WTC11 (cell line): Measurements from ENCODE around the gene KIF12. TPM values are rescaled to one million over a fixed set of nuclear protein-coding genes. Genes with fewer than 3 reads are reported as not detected.

Source experiments
- ATAC-seq: fragments of 200-7000 bp; cut with Tn5 transposase; 2 replicates; pipeline ENCODE4 v1.10.0; 2021; ENCODE audit warnings: mild to moderate bottlenecking, moderate library complexity
- CTCF ChIA-PET: fragments of 300-600 bp; sonication (Branson Sonifier 250); formaldehyde crosslinking; loops from one replicate; lab custom pipeline; 2021; ENCODE audit warnings: antibody characterized with exemption; lab: Charles Lee
- POLR2A ChIA-PET: fragments of 350-600 bp; sonication (Branson Sonifier 250); formaldehyde crosslinking; loops from one replicate; lab custom pipeline; 2021; ENCODE audit warnings: antibody characterized with exemption; lab: Charles Lee
- DNase-seq: peaks from one replicate; pipeline ENCODE4 v3.0.0; 2021; ENCODE audit warnings: low spot score
- H3K27ac Mint-ChIP-seq: 2 replicates; pipeline ENCODE4 v1.8.0; 2021; ENCODE audit warnings: mixed read lengths
- H3K27me3 Mint-ChIP-seq: 2 replicates; pipeline ENCODE4 v1.8.0; 2021; ENCODE audit warnings: low read depth, mild to moderate bottlenecking, moderate library complexity, mixed read lengths
- H3K36me3 Mint-ChIP-seq: 2 replicates; pipeline ENCODE4 v1.8.0; 2021; ENCODE audit warnings: mixed read lengths
- H3K4me1 Mint-ChIP-seq: 2 replicates; pipeline ENCODE4 v1.8.0; 2022; ENCODE audit warnings: mixed read lengths
- H3K4me3 Mint-ChIP-seq: 2 replicates; pipeline ENCODE4 v1.8.0; 2021; ENCODE audit warnings: mild to moderate bottlenecking, moderate library complexity, mixed read lengths
- H3K9me3 Mint-ChIP-seq: 2 replicates; pipeline ENCODE4 v1.8.0; 2021; ENCODE audit warnings: mixed read lengths
- ATF2 ChIP-seq: sonication (generic); formaldehyde crosslinking; IDR thresholded peaks from 2 replicates; pipeline ENCODE4 v1.8.1; 2022; ENCODE audit warnings: low read depth, missing genetic modification reagents, borderline replicate concordance
- CREB1 ChIP-seq: sonication (generic); formaldehyde crosslinking; IDR thresholded peaks from 2 replicates; pipeline ENCODE4 v1.8.0; 2023; ENCODE audit warnings: mild to moderate bottlenecking, missing genetic modification reagents
- ETV6 ChIP-seq: sonication (generic); formaldehyde crosslinking; IDR thresholded peaks from 2 replicates; pipeline ENCODE4 v1.8.1; 2022; ENCODE audit warnings: mild to moderate bottlenecking, missing genetic modification reagents
- FOXP1 ChIP-seq: sonication (generic); formaldehyde crosslinking; IDR thresholded peaks from 2 replicates; pipeline ENCODE4 v1.8.0; 2022; ENCODE audit warnings: missing genetic modification reagents, mild to moderate bottlenecking, moderate library complexity, borderline replicate concordance
- HMGXB4 ChIP-seq: sonication (generic); formaldehyde crosslinking; IDR thresholded peaks from 2 replicates; pipeline ENCODE4 v1.8.1; 2023; ENCODE audit warnings: mild to moderate bottlenecking, moderate library complexity, missing genetic modification reagents
- KAT7 ChIP-seq: sonication (generic); formaldehyde crosslinking; IDR thresholded peaks from 2 replicates; pipeline ENCODE4 v1.8.1; 2023; ENCODE audit warnings: missing genetic modification reagents, mild to moderate bottlenecking, borderline replicate concordance
- MXD4 ChIP-seq: fragments of 250-450 bp; sonication (Bioruptor Pico); IDR thresholded peaks from 2 replicates; pipeline ENCODE4 v1.8.0; 2021; ENCODE audit warnings: mild to moderate bottlenecking, moderate library complexity, borderline replicate concordance
- NFATC4 ChIP-seq: fragments of 250-450 bp; sonication (Bioruptor Pico); IDR thresholded peaks from 2 replicates; pipeline ENCODE4 v1.9.0; 2021; ENCODE audit warnings: mild to moderate bottlenecking
- NFYB ChIP-seq: sonication (generic); formaldehyde crosslinking; conservative IDR thresholded peaks from 2 replicates; pipeline ENCODE4 v1.8.0; 2022; ENCODE audit warnings: low read depth, missing genetic modification reagents
- NR1H2 ChIP-seq: sonication (generic); formaldehyde crosslinking; IDR thresholded peaks from 2 replicates; pipeline ENCODE4 v1.9.0; 2021; ENCODE audit warnings: mild to moderate bottlenecking, moderate library complexity, missing genetic modification reagents
- TCF7 ChIP-seq: sonication (generic); formaldehyde crosslinking; IDR thresholded peaks from 2 replicates; pipeline ENCODE4 v1.8.0; 2022; ENCODE audit warnings: mild to moderate bottlenecking, low read depth, missing genetic modification reagents, moderate library complexity
- ZBTB21 ChIP-seq: sonication (generic); formaldehyde crosslinking; IDR thresholded peaks from 2 replicates; pipeline ENCODE4 v1.8.1; 2023; ENCODE audit warnings: mild to moderate bottlenecking, missing genetic modification reagents, borderline replicate concordance
- ZNF232 ChIP-seq: sonication (generic); formaldehyde crosslinking; IDR thresholded peaks from 2 replicates; pipeline ENCODE4 v1.8.0; 2022; ENCODE audit warnings: mild to moderate bottlenecking, missing genetic modification reagents
- ZNF263 ChIP-seq: sonication (generic); formaldehyde crosslinking; IDR thresholded peaks from 2 replicates; pipeline ENCODE4 v1.8.1; 2022; ENCODE audit warnings: low read depth, mild to moderate bottlenecking, moderate library complexity, missing genetic modification reagents
- ZNF396 ChIP-seq: fragments of 250-450 bp; sonication (Bioruptor Pico); IDR thresholded peaks from 2 replicates; pipeline ENCODE4 v1.8.0; 2021; ENCODE audit warnings: mild to moderate bottlenecking, moderate library complexity, borderline replicate concordance
- total RNA-seq: library from RNA; stranded (reverse); gene quantifications from 3 replicates; pipeline ENCODE4 v1.2.3, GENCODE V29; 2021
- TF ChIP-seq, protein P1 (sequence below): sonication (generic); formaldehyde crosslinking; IDR thresholded peaks from 2 replicates; pipeline ENCODE4 v1.8.0; 2023; ENCODE audit warnings: missing genetic modification reagents
- TF ChIP-seq, protein P2 (sequence below): fragments of 250-450 bp; sonication (Bioruptor Pico); IDR thresholded peaks from 2 replicates; pipeline ENCODE4 v2.1.2; 2022; ENCODE audit warnings: mild to moderate bottlenecking, moderate library complexity
- TF ChIP-seq, protein P3 (sequence below): fragments of 250-450 bp; sonication (Bioruptor Pico); conservative IDR thresholded peaks from 2 replicates; pipeline ENCODE4 v1.9.0; 2021; ENCODE audit warnings: mild to moderate bottlenecking
- TF ChIP-seq, protein P4 (sequence below): sonication (generic); formaldehyde crosslinking; IDR thresholded peaks from 2 replicates; pipeline ENCODE4 v1.8.0; 2022; ENCODE audit warnings: mild to moderate bottlenecking, missing genetic modification reagents
- TF ChIP-seq, protein P5 (sequence below): fragments of 250-450 bp; sonication (Bioruptor Pico); IDR thresholded peaks from 2 replicates; pipeline ENCODE4 v1.9.0; 2021; ENCODE audit warnings: mild to moderate bottlenecking

KIF12 gene
- total RNA-seq, 1 experiment from 2014 or later, result 4.0 TPM

- no peak overlapping the region for H3K4me3 Mint-ChIP-seq
- H3K4me1 Mint-ChIP-seq, result peaks cover 8% of the 10 kb centered on the region
- CTCF ChIA-PET, result interaction anchor here (2.1 to 3.0 kb wide), 2 partner anchors 12 to 35 kb away, joined by 7 to 30 read pairs; partner anchors contain the start of gene COL27A1
- DNase-seq (no peak), ATAC-seq (no peak)
- no peak overlapping the region for H3K27ac Mint-ChIP-seq
- TF ChIP-seq MXD4 (CRISPR knock-in tag) (no peak), FOXP1 (CRISPR knock-in tag) (no peak), NFYB (CRISPR knock-in tag) (no peak), ZNF232 (CRISPR knock-in tag) (no peak), KAT7 (CRISPR knock-in tag) (no peak), ZBTB21 (CRISPR knock-in tag) (no peak), CREB1 (CRISPR knock-in tag) (no peak), HMGXB4 (CRISPR knock-in tag) (no peak), ZNF263 (CRISPR knock-in tag) (no peak), ETV6 (CRISPR knock-in tag) (no peak), NR1H2 (no peak), NFATC4 (CRISPR knock-in tag) (no peak), ZNF396 (CRISPR knock-in tag) (no peak)
- TF ChIP-seq, protein P1, sequence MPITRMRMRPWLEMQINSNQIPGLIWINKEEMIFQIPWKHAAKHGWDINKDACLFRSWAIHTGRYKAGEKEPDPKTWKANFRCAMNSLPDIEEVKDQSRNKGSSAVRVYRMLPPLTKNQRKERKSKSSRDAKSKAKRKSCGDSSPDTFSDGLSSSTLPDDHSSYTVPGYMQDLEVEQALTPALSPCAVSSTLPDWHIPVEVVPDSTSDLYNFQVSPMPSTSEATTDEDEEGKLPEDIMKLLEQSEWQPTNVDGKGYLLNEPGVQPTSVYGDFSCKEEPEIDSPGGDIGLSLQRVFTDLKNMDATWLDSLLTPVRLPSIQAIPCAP (CRISPR knock-in tag), result no peak
- TF ChIP-seq, protein P2, sequence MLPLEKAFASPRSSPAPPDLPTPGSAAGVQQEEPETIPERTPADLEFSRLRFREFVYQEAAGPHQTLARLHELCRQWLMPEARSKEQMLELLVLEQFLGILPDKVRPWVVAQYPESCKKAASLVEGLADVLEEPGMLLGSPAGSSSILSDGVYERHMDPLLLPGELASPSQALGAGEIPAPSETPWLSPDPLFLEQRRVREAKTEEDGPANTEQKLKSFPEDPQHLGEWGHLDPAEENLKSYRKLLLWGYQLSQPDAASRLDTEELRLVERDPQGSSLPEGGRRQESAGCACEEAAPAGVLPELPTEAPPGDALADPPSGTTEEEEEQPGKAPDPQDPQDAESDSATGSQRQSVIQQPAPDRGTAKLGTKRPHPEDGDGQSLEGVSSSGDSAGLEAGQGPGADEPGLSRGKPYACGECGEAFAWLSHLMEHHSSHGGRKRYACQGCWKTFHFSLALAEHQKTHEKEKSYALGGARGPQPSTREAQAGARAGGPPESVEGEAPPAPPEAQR (CRISPR knock-in tag), result no peak
- TF ChIP-seq, protein P3, sequence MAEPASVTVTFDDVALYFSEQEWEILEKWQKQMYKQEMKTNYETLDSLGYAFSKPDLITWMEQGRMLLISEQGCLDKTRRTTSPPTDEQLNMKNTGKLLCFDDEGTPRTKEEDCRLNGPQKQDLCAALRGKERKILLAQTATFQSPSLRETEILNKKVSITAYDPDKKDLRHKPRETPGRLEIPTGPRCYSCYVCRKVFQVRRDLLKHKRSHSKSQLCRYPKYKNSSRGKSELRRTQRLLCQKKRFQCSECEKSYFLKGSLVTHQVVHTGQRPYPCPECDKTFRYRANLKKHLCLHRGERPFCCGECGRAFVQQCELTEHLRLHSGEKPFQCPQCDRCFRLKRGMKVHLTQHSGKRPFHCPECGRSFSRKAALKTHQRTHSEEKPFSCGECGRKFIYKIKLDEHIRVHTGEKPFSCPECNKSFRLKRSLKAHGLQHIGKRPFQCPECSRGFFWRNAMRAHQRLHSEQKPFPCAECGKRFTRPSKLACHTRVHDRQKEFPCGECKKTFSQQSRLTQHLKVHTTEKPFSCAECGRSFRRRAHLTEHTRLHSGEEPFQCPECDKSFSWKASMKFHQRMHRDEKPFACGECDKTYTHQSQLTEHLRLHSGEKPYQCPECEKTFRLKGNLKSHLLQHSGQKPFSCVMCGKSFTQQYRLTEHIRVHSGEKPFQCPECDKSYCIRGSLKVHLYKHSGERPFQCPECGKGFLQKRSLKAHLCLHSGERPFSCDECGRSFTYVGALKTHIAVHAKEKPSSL (CRISPR knock-in tag), result no peak
- no peaks in the 10 kb centered on the region for H3K9me3 Mint-ChIP-seq
- H3K27me3 Mint-ChIP-seq, result peaks cover 28% of the 10 kb centered on the region
- no peaks in the 10 kb centered on the region for H3K36me3 Mint-ChIP-seq
- POLR2A ChIA-PET, result no interaction called here
Observed at GRCh38 chr9:114120192-114121014, 21.3 kb upstream of the KIF12 start.

DNA sequence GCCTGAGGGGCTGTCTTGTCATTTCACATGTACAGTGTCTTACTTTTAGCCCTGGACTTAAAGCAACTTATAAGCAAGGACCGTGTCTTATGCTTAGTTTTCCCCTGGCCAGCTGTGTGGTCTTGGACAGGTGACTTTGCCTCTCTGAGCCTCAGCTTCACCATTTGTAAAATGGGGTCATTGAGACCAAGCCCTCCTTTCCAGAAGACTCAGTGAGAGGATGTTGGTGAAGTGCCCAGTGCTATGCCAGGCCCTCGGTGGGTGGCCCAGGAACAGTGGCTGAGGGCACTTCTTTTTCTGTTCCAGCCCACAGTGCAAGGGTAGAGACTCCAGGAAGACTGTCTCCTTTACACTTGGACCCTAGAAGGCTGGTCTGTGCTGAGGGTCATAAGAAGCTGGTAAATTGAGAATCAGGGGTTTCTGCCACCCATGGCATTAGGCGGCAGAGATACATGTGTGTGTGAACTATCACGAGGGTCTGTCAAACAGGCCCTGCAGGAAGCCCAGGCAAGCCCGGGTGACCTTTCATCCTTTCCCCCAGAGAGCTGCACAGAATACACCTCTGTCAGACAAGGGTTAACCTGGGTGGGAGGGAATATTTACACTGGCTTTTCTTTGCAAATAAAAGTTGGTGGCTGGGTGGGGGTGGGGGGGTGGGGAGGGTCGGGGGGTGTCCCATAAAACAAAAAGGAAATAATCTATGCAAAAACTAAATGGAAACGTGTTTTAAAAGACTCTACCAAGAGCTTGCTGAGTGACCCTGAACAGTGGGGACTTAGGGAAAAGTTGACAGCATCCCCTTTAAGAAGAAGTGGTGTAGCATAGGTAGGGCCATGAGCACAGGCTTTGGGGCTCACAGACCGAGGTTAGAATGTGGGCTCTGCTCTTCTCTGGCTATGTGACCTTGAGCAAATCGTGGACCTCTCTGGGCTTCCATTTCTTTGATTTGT, 20.4 kb upstream of the KIF12 start:
- TF ChIP-seq, protein P4, sequence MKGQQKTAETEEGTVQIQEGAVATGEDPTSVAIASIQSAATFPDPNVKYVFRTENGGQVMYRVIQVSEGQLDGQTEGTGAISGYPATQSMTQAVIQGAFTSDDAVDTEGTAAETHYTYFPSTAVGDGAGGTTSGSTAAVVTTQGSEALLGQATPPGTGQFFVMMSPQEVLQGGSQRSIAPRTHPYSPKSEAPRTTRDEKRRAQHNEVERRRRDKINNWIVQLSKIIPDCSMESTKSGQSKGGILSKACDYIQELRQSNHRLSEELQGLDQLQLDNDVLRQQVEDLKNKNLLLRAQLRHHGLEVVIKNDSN (CRISPR knock-in tag), result no peak
- TF ChIP-seq TCF7 (CRISPR knock-in tag) (no peak), ATF2 (CRISPR knock-in tag) (no peak), NR1H2 (no peak)
- TF ChIP-seq, protein P3 (CRISPR knock-in tag), result no peak
- TF ChIP-seq, protein P5, sequence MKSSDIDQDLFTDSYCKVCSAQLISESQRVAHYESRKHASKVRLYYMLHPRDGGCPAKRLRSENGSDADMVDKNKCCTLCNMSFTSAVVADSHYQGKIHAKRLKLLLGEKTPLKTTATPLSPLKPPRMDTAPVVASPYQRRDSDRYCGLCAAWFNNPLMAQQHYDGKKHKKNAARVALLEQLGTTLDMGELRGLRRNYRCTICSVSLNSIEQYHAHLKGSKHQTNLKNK (CRISPR knock-in tag), result no peak
- ChIA-PET CTCF (interaction anchor here (1.4 to 3.0 kb wide), 3 partner anchors 11 to 36 kb away, joined by 3 to 30 read pairs (median 7); partner anchors contain the start of gene COL27A1), POLR2A (no interaction called here)
- Mint-ChIP-seq H3K27ac (no peak overlapping the region), H3K4me1 (peaks cover 7% of the 10 kb centered on the region; the same call in 1 of the 2 replicates), H3K9me3 (no peaks in the 10 kb centered on the region), H3K36me3 (no peaks in the 10 kb centered on the region), H3K27me3 (peaks cover 29% of the 10 kb centered on the region), H3K4me3 (no peak overlapping the region)
- ATAC-seq, result no peak
- no peak for DNase-seq
